Sigmoid colon (tissue), 7 donors: ENCODE measurements around the gene CLINT1. TPM values are rescaled to one million over a fixed set of nuclear protein-coding genes. Genes with fewer than 3 reads are reported as not detected.

ENCODE experiments used
- DNase-seq: peaks from one replicate; pipeline ENCODE4 v3.0.0-alpha.2; 2019
- H3K27ac ChIP-seq, 4 donors: fragments of 200-600 bp; sonication (generic); one replicate each; pipeline ENCODE4 v1.5.1; 2016 to 2019; ENCODE audit warnings: mild to moderate bottlenecking in 1 of 4
- H3K27me3 ChIP-seq, 3 donors: fragments of 200-600 bp; sonication (generic); one replicate each; pipeline ENCODE4 v1.5.1; 2019; ENCODE audit warnings: mild to moderate bottlenecking in 1 of 3
- H3K36me3 ChIP-seq, 4 donors: fragments of 200-600 bp; sonication (generic); one replicate each; pipeline ENCODE4 v1.5.1; 2016 to 2019
- H3K4me1 ChIP-seq, 4 donors: fragments of 200-600 bp; sonication (generic); one replicate each; pipeline ENCODE4 v1.5.1; 2017 to 2019
- H3K4me3 ChIP-seq, 4 donors: fragments of 200-600 bp; sonication (generic); one replicate each; pipeline ENCODE4 v1.5.1; 2017 to 2019; ENCODE audit warnings: mild to moderate bottlenecking in 2 of 4, moderate library complexity in 1 of 4
- H3K9me3 ChIP-seq, 4 donors: fragments of 200-600 bp in 3 of 4; sonication (generic) in 3 of 4; one replicate each; pipeline versions ENCODE4 v1.5.1 to v1.6.1; 2013 to 2019
- CTCF ChIP-seq, 4 experiments: fragments of 450-650 bp in 3 of 4; fragments of 200-600 bp in 1 of 4; IDR thresholded peaks; one replicate each; pipeline ENCODE4 v1.5.1; 2016 to 2019; ENCODE audit warnings: antibody characterized with exemption in 4 of 4, mild to moderate bottlenecking in 3 of 4, moderate library complexity in 2 of 4
- EP300 ChIP-seq, 4 donors: sonication (generic); formaldehyde crosslinking; IDR thresholded peaks; one replicate each; pipeline ENCODE4 v1.6.1; 2017; ENCODE audit warnings: antibody characterized with exemption in 4 of 4
- POLR2A ChIP-seq, 2 donors: fragments of 450-650 bp; IDR thresholded peaks; one replicate each; pipeline ENCODE4 v1.6.1; 2016; ENCODE audit warnings: antibody characterized with exemption in 2 of 2, mild to moderate bottlenecking in 2 of 2, moderate library complexity in 2 of 2
- POLR2AphosphoS5 ChIP-seq, 4 donors: sonication (generic); formaldehyde crosslinking; IDR thresholded peaks; one replicate each; pipeline ENCODE4 v1.6.1; 2017; ENCODE audit warnings: antibody characterized with exemption in 4 of 4
- WGBS, 2 donors: extraction: QIAGEN DNeasy Blood & Tissue Kit; methylation state at CpG; one replicate each; pipeline ENCODE4 v1.1.7; 2013; 5-methylcytosine and 5-hydroxymethylcytosine counted together
- intact Hi-C: fragments of 100-400 bp; cut with DNase I; formaldehyde crosslinking; loops from one replicate; pipeline ENCODE4 v1.15.1; 2023
- polyA plus RNA-seq, 3 donors: library from polyadenylated mRNA; stranded (reverse); fragments of 200-250 nt; gene quantifications; one replicate each; pipeline ENCODE4 v1.2.3, GENCODE V29; 2013
- total RNA-seq, 4 donors: library from RNA; depleted of rRNA; stranded (reverse); fragments of >200 nt; gene quantifications; one replicate each; pipeline ENCODE4 v1.1.0, GENCODE V29; 2016
- donor health status: healthy with polysubstance abuse.
- donor health status: Bipolar disorder and iron deficiency.
- donor health status: healthy.

CLINT1 gene
- total and polyA plus RNA-seq, 7 donors: 40.2 to 171 (median 88.1) TPM

- Histone ChIP-seq H3K27me3 (no peaks in the 10 kb centered on the region), H3K4me3 (no peak overlapping the region), H3K27ac (peak overlapping the region in 3 of 4 donors; percentile 55 to 85 (median 84)), H3K36me3 (peaks cover 0 to 24% (median 11%) of the 10 kb centered on the region in 4 donors), H3K4me1 (peaks cover 0 to 69% (median 50%) of the 10 kb centered on the region in 4 donors), H3K9me3 (no peaks in the 10 kb centered on the region)
- DNase-seq: no peak
- TF ChIP-seq CTCF (IDR thresholded peaks at IDR 0.05) (peak; percentile 17 to 58 (median 24)), EP300 (IDR thresholded peaks at IDR 0.05) (no peak)
- 40 to 68% methylated on average over 1 of the region's 1 CpG for WGBS, 2 donors
- intact Hi-C loops: loop anchor here (2.0 to 10.0 kb wide), 6 partner anchors 60 to 1288 kb away; no protein-coding TSS in a partner anchor
Measured at GRCh38 chr5:157816682-157817386, 42.1 kb downstream of the CLINT1 start.

GRCh38 chr5:157812086-157812485 is 46.9 kb downstream of the CLINT1 start:
- Histone ChIP-seq H3K27me3 (no peaks in the 10 kb centered on the region), H3K27ac (peak overlapping the region in 3 of 4 donors; percentile 20 to 64 (median 60)), H3K9me3 (no peaks in the 10 kb centered on the region), H3K4me3 (no peak overlapping the region), H3K4me1 (peaks cover 0 to 48% (median 17%) of the 10 kb centered on the region in 4 donors), H3K36me3 (peaks cover 0 to 57% (median 18%) of the 10 kb centered on the region in 4 donors)
- no peak for DNase-seq
- TF ChIP-seq POLR2AphosphoS5 (IDR thresholded peaks at IDR 0.05) (no peak), POLR2A (IDR thresholded peaks at IDR 0.05) (no peak), EP300 (IDR thresholded peaks at IDR 0.05) (no peak)
- intact Hi-C loops: loop anchor here (10.0 kb wide), 3 partner anchors 263 to 1293 kb away; no protein-coding TSS in a partner anchor
- 84 to 86% methylated on average over 2 of the region's 2 CpGs for WGBS, 2 donors

GRCh38 chr5:157808043-157808442 is 50.9 kb downstream of the CLINT1 start:
- DNase-seq: no peak
- intact Hi-C loops: no loop called here
- Histone ChIP-seq H3K9me3 (no peaks in the 10 kb centered on the region), H3K4me3 (no peak overlapping the region), H3K27me3 (no peaks in the 10 kb centered on the region), H3K4me1 (peaks cover 0 to 29% (median 3%) of the 10 kb centered on the region in 4 donors), H3K36me3 (peaks cover 14 to 75% (median 39%) of the 10 kb centered on the region in 4 donors), H3K27ac (no peak overlapping the region)
- TF ChIP-seq CTCF (IDR thresholded peaks at IDR 0.05): no peak
- no peak for TF ChIP-seq POLR2AphosphoS5 (IDR thresholded peaks at IDR 0.05)
- TF ChIP-seq POLR2A (IDR thresholded peaks at IDR 0.05): no peak
- no peak for TF ChIP-seq EP300 (IDR thresholded peaks at IDR 0.05)
- WGBS, 2 donors: 93 to 96% methylated on average over 2 of the region's 2 CpGs

GRCh38 chr5:157802736-157803135 is 56.2 kb downstream of the CLINT1 start:
- DNase-seq: no peak
- Histone ChIP-seq H3K27ac (no peak overlapping the region), H3K4me1 (peaks cover 0 to 1% (median 0%) of the 10 kb centered on the region in 4 donors), H3K36me3 (peaks cover 21 to 66% (median 26%) of the 10 kb centered on the region in 4 donors), H3K4me3 (no peak overlapping the region), H3K9me3 (no peaks in the 10 kb centered on the region), H3K27me3 (no peaks in the 10 kb centered on the region)
- 97 to 98% methylated on average over 6 of the region's 6 CpGs for WGBS, 2 donors
- intact Hi-C loops: no loop called here
- TF ChIP-seq POLR2A (IDR thresholded peaks at IDR 0.05): no peak
- no peak for TF ChIP-seq POLR2AphosphoS5 (IDR thresholded peaks at IDR 0.05)
- TF ChIP-seq CTCF (IDR thresholded peaks at IDR 0.05): no peak
- no peak for TF ChIP-seq EP300 (IDR thresholded peaks at IDR 0.05)

GRCh38 chr5:157800137-157800536 is 58.8 kb downstream of the CLINT1 start:
- intact Hi-C loops: no loop called here
- H3K27me3 ChIP-seq: no peaks in the 10 kb centered on the region
- DNase-seq: no peak
- peaks cover 16 to 76% (median 19%) of the 10 kb centered on the region in 4 donors for H3K36me3 ChIP-seq
- 77 to 88% methylated on average over 1 of the region's 1 CpG for WGBS, 2 donors
- H3K27ac ChIP-seq: no peak overlapping the region
- TF ChIP-seq EP300 (IDR thresholded peaks at IDR 0.05): no peak
- TF ChIP-seq CTCF (IDR thresholded peaks at IDR 0.05): no peak
- no peak for TF ChIP-seq POLR2AphosphoS5 (IDR thresholded peaks at IDR 0.05)
- TF ChIP-seq POLR2A (IDR thresholded peaks at IDR 0.05): no peak
- H3K4me3 ChIP-seq: no peak overlapping the region
- H3K4me1 ChIP-seq: no peaks in the 10 kb centered on the region
- no peaks in the 10 kb centered on the region for H3K9me3 ChIP-seq
